Esophagus muscularis mucosa (tissue), 4 donors: ENCODE measurements around the gene ARL13B. TPM values are rescaled to one million over a fixed set of nuclear protein-coding genes. Genes with fewer than 3 reads are reported as not detected.

Experiments used
- DNase-seq: peaks from one replicate; pipeline ENCODE4 v3.0.0-alpha.2; 2017; ENCODE audit errors: extremely low spot score
- H3K27ac ChIP-seq, 4 donors: fragments of 200-600 bp; sonication (generic); replicated peaks in 1 of 4; 1 replicate in 3 of 4; 2 replicates in 1 of 4; pipeline ENCODE4 v1.5.1; 2016 to 2019; ENCODE audit warnings: mild to moderate bottlenecking in 1 of 4
- H3K27me3 ChIP-seq, 4 donors: fragments of 200-600 bp; sonication (generic); one replicate each; pipeline versions ENCODE4 v1.5.1 to v1.6.0; 2016 to 2019
- H3K36me3 ChIP-seq, 4 donors: fragments of 200-600 bp; sonication (generic); one replicate each; pipeline ENCODE4 v1.5.1; 2016 to 2019
- H3K4me1 ChIP-seq, 4 donors: fragments of 200-600 bp; sonication (generic); one replicate each; pipeline ENCODE4 v1.5.1; 2016 to 2019
- H3K4me3 ChIP-seq, 4 donors: fragments of 200-600 bp; sonication (generic); 1 replicate in 2 of 4; 2 replicates in 2 of 4; pipeline ENCODE4 v1.5.1; 2016 to 2019; ENCODE audit warnings: mild to moderate bottlenecking in 4 of 4, moderate library complexity in 1 of 4
- H3K9me3 ChIP-seq, 4 donors: fragments of 200-600 bp; sonication (generic); 1 replicate in 3 of 4; 2 replicates in 1 of 4; pipeline ENCODE4 v1.5.1; 2016 to 2019
- EP300 ChIP-seq: sonication (generic); formaldehyde crosslinking; IDR thresholded peaks from one replicate; pipeline ENCODE4 v1.6.1; 2017; ENCODE audit warnings: antibody characterized with exemption
- POLR2A ChIP-seq: fragments of 450-650 bp; IDR thresholded peaks from one replicate; pipeline ENCODE4 v1.6.1; 2017; ENCODE audit warnings: antibody characterized with exemption, moderate library complexity, mild to moderate bottlenecking, low read depth
- POLR2AphosphoS5 ChIP-seq, 2 donors: sonication (generic); formaldehyde crosslinking; IDR thresholded peaks; one replicate each; pipeline ENCODE4 v1.6.1; 2017; ENCODE audit warnings: antibody characterized with exemption in 2 of 2
- WGBS: methylation state at CpG from one replicate; pipeline ENCODE4 v1.1.5; 2018; 5-methylcytosine and 5-hydroxymethylcytosine counted together
- intact Hi-C: fragments of 100-400 bp; cut with DNase I; formaldehyde crosslinking; loops from one replicate; pipeline ENCODE4 v1.15.1; 2023
- total RNA-seq, 4 donors: library from RNA; depleted of rRNA; stranded (reverse); fragments of >200 nt; gene quantifications; one replicate each; pipeline versions ENCODE4 v1.1.0 to v1.2.1, GENCODE V29; 2016
- TF ChIP-seq, protein P1 (sequence below), 3 experiments: fragments of 200-600 bp in 2 of 3; fragments of 450-650 bp in 1 of 3; sonication (generic) in 2 of 3; IDR thresholded peaks; one replicate each; pipeline ENCODE4 v1.5.1; 2017 to 2019; ENCODE audit warnings: antibody characterized with exemption in 3 of 3, mild to moderate bottlenecking in 2 of 3, moderate library complexity in 1 of 3

The ARL13B gene
- total RNA-seq, 4 donors from 2014 or later = 11.8 to 17.0 (median 14.6) TPM

DNA sequence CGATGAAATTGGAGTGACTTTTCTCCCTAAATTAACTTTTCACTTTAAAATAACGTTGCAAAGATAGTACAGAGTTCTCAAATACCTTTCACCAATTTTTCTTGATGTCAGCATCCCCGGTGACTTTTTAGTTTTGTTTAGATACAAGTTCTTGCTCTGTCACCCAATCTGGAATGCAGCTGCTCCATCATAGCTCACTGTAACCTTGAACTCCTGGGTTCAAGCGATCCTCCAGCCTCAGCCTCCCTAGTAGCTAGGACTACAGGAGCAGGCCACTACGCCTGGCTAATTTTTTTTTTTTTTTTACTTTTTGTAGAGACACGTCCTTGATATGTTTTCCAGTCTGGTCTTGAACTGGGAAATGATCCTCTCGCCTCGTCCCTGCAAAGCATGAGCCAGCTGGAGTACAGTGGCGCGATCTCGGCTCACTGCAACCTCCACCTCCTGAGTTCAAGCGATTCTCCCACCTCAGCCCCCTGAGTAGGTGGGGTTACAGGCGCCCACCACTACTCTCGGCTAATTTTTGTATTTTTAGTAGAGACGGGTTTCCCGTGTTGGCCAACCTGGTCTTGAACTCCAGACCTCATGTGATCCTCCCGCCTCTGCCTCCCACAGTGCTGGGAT is 83.7 kb downstream of the ARL13B start:
- no peaks in the 10 kb centered on the region for H3K9me3 ChIP-seq
- 52% methylated on average over 17 of the region's 17 CpGs for WGBS
- peak overlapping the region; percentile 89 to 92 (median 91) for H3K27ac ChIP-seq
- no peak for DNase-seq
- H3K36me3 ChIP-seq = peaks cover 0 to 42% (median 2%) of the 10 kb centered on the region in 4 donors
- TF ChIP-seq POLR2AphosphoS5 (IDR thresholded peaks at IDR 0.05) (no peak), POLR2A (no peak)
- TF ChIP-seq, protein P1, sequence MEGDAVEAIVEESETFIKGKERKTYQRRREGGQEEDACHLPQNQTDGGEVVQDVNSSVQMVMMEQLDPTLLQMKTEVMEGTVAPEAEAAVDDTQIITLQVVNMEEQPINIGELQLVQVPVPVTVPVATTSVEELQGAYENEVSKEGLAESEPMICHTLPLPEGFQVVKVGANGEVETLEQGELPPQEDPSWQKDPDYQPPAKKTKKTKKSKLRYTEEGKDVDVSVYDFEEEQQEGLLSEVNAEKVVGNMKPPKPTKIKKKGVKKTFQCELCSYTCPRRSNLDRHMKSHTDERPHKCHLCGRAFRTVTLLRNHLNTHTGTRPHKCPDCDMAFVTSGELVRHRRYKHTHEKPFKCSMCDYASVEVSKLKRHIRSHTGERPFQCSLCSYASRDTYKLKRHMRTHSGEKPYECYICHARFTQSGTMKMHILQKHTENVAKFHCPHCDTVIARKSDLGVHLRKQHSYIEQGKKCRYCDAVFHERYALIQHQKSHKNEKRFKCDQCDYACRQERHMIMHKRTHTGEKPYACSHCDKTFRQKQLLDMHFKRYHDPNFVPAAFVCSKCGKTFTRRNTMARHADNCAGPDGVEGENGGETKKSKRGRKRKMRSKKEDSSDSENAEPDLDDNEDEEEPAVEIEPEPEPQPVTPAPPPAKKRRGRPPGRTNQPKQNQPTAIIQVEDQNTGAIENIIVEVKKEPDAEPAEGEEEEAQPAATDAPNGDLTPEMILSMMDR (IDR thresholded peaks at IDR 0.05) = no peak
- H3K4me1 ChIP-seq = peaks cover 16 to 32% (median 29%) of the 10 kb centered on the region in 4 donors
- no peaks in the 10 kb centered on the region for H3K27me3 ChIP-seq
- peak overlapping the region; percentile 65 to 81 (median 68) for H3K4me3 ChIP-seq
- intact Hi-C loops = loop anchor here (10.0 kb wide), 2 partner anchors 89 to 159 kb away; partner anchors contain the start of gene PROS1

DNA sequence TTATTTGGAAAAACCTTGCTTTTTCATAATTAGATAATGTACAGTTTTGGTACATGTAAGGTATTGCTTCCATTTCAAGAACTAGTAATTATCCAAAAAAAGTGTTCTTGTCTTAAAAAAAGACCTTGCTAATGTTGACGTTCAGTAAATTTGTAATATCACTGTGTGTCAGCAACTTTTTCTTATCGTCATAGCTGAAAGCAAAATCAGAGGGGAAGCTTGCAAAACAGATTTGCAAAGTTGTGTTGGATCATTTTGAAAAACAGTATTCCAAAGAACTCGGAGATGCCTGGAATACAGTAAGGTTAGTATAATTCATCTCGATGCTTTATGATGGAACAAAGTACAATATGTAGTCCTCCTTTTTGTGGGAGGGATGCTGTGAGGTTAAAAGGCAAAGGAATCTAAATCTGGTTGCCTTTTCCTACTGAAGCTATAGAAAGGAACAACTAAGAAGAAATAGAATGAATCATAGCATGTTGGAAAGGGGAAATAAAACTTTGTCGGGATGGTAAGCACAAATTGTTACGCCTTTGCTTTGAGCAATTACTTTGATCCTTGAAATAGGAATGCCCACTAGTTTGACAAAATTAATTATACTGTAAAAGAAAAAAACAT is 84.4 kb downstream of the ARL13B start:
- Histone ChIP-seq H3K36me3 (peaks cover 0 to 38% (median 2%) of the 10 kb centered on the region in 4 donors), H3K9me3 (no peaks in the 10 kb centered on the region), H3K27ac (peak overlapping the region in 1 of 4 donors; percentile 90), H3K27me3 (no peaks in the 10 kb centered on the region), H3K4me3 (peak overlapping the region in 1 of 4 donors; percentile 69), H3K4me1 (peaks cover 16 to 38% (median 34%) of the 10 kb centered on the region in 4 donors)
- whole genome bisulfite sequencing = 70% methylated on average over 6 of the region's 6 CpGs
- intact Hi-C loops = loop anchor here (10.0 kb wide), 2 partner anchors 90 to 160 kb away; partner anchors contain the start of gene PROS1
- no peak for TF ChIP-seq POLR2AphosphoS5 (IDR thresholded peaks at IDR 0.05)
- no peak for TF ChIP-seq POLR2A
- TF ChIP-seq EP300 = no peak
- TF ChIP-seq, protein P1 (IDR thresholded peaks at IDR 0.05) = no peak
- no peak for DNase-seq

DNA sequence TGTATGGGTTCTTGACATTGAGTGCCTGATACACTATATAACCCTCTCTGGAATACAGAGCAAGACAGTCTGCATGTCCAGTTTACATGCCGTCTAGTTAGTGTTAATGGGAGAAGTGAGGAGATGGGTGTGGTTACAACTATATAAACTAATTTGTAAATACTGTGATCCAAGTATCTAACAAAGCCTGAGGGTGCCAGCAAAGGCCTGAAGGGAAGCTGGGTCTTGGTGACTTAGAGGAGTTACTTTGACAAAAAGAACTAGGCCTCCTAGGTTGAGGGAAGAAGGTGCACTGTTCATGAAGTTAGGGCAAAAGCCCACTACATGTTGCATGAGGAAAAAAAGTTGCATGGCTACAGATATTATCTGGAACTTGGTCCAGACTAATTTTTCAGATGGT is 85.2 kb downstream of the ARL13B start:
- H3K27ac ChIP-seq = no peak overlapping the region
- H3K36me3 ChIP-seq = peaks cover 0 to 31% (median 2%) of the 10 kb centered on the region in 4 donors
- DNase-seq = no peak
- H3K9me3 ChIP-seq = no peaks in the 10 kb centered on the region
- H3K4me3 ChIP-seq = no peak overlapping the region
- TF ChIP-seq, protein P1 (IDR thresholded peaks at IDR 0.05) = no peak
- no peak for TF ChIP-seq EP300
- TF ChIP-seq POLR2AphosphoS5 (IDR thresholded peaks at IDR 0.05) = no peak
- no peak for TF ChIP-seq POLR2A
- H3K27me3 ChIP-seq = no peaks in the 10 kb centered on the region
- intact Hi-C loops = loop anchor here (5.0 to 10.0 kb wide), 3 partner anchors 58 to 160 kb away; partner anchors contain the start of gene PROS1
- 55% methylated on average over 1 of the region's 1 CpG for WGBS
- peaks cover 16 to 38% (median 34%) of the 10 kb centered on the region in 4 donors for H3K4me1 ChIP-seq

DNA sequence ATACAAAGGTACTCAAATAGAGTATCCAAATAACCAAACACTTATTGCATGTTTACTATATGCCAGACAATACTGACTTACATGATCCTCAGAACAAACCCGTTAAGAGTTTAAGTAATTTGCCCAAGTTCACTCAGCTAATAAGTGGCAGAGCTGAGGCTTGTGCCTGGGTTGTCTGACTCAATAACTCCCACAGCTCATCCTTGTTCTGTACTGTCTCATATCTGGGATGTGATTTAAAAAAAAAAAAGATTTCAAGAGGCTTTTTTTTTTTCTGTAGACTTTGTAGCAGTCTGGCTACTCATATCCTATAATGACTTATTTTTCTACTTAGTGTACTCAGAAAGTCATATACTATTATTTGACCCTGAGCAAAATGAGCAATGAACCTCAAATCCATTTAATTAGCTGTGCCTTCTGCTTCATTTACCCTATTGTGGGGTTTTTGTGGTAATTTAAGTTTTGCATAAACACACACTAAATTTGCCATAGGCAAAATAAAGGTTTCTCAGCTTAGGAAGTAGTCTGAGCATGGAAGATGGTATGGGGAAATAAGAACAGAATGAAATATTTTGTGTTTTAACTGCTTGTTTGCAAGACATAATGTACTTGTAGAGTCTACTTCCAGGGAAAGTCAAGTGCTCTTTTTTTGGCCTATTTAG is 86.0 kb downstream of the ARL13B start:
- TF ChIP-seq POLR2AphosphoS5 (IDR thresholded peaks at IDR 0.05) (no peak), EP300 (no peak), POLR2A (no peak)
- TF ChIP-seq, protein P1 (IDR thresholded peaks at IDR 0.05) = no peak

More for the DNA sequence above, 86.0 kb downstream of the ARL13B start:
- Histone ChIP-seq H3K9me3 (no peaks in the 10 kb centered on the region), H3K4me1 (peaks cover 16 to 38% (median 34%) of the 10 kb centered on the region in 4 donors), H3K27ac (no peak overlapping the region), H3K4me3 (no peak overlapping the region), H3K27me3 (no peaks in the 10 kb centered on the region), H3K36me3 (peaks cover 0 to 31% (median 2%) of the 10 kb centered on the region in 4 donors)
- DNase-seq = no peak
- WGBS = 96% methylated on average over 1 of the region's 1 CpG
- intact Hi-C loops = loop anchor here (5.0 to 10.0 kb wide), 3 partner anchors 59 to 161 kb away; partner anchors contain the start of gene PROS1
